Measurements from ENCODE around the gene ARFGAP2.
"Not testable (repeated sequence)": the region's sequence is repeated elsewhere in the genome, so short reads cannot be mapped to it uniquely, and the experiment has no call there.

ARFGAP2 gene

GRCh38 chr11:47213950-47214565 is 37.4 kb upstream of the ARFGAP2 start:
- DNase-seq (ENCODE audit: low spot score), result peak; percentile 75
- no peak for TF ChIP-seq CTCF (IDR thresholded peaks at IDR 0.05; ENCODE audit: extremely low read depth, missing control alignments)

- TF ChIP-seq CTCF (IDR thresholded peaks at IDR 0.05; ENCODE audit: extremely low read depth, missing control alignments), result no peak
- no peak for DNase-seq (ENCODE audit: low spot score)
Measured at GRCh38 chr11:47212938-47213337, 36.3 kb upstream of the ARFGAP2 start.

- no peak for TF ChIP-seq CTCF (IDR thresholded peaks at IDR 0.05; ENCODE audit: extremely low read depth, missing control alignments)
- no peak for DNase-seq (ENCODE audit: low spot score)
Measured at GRCh38 chr11:47208628-47209027, 31.9 kb upstream of the ARFGAP2 start.

- DNase-seq (ENCODE audit: low spot score), result not testable (repeated sequence)
Measured at GRCh38 chr11:47208008-47208552, 31.4 kb upstream of the ARFGAP2 start.

GRCh38 chr11:47207459-47207858 is 30.8 kb upstream of the ARFGAP2 start:
- DNase-seq (ENCODE audit: low spot score), result no peak
- no peak for TF ChIP-seq CTCF (IDR thresholded peaks at IDR 0.05; ENCODE audit: extremely low read depth, missing control alignments)

GRCh38 chr11:47206577-47206976 is 29.9 kb upstream of the ARFGAP2 start:
- not testable (repeated sequence) for DNase-seq (ENCODE audit: low spot score)

- no peak for DNase-seq (ENCODE audit: low spot score)
- TF ChIP-seq CTCF (IDR thresholded peaks at IDR 0.05; ENCODE audit: extremely low read depth, missing control alignments), result no peak
Measured at GRCh38 chr11:47204637-47204989, 27.9 kb upstream of the ARFGAP2 start.

GRCh38 chr11:47202576-47202975 is 25.9 kb upstream of the ARFGAP2 start:
- TF ChIP-seq CTCF (IDR thresholded peaks at IDR 0.05; ENCODE audit: extremely low read depth, missing control alignments), result no peak
- DNase-seq (ENCODE audit: low spot score), result no peak
